A549 (cell line): ENCODE data around the gene GRIP1.

Experiments used
- BCL3 ChIP-seq: fragments of >200 bp; sonication (Bioruptor Twin); formaldehyde crosslinking; IDR thresholded peaks from 3 replicates; pipeline ENCODE4 v1.6.1; 2016
- CTCF ChIP-seq: fragments of >200 bp; sonication (Bioruptor Twin); formaldehyde crosslinking; IDR thresholded peaks from 3 replicates; pipeline ENCODE4 v1.5.1; 2016
- MAFK ChIP-seq: fragments of 450-650 bp; IDR thresholded peaks from 2 replicates; pipeline ENCODE4 v1.6.1; 2014; ENCODE audit not compliant: partially characterized antibody
- MAX ChIP-seq: IDR thresholded peaks from 2 replicates; pipeline ENCODE4 v1.6.1; 2012
- MYC ChIP-seq: IDR thresholded peaks from 2 replicates; pipeline ENCODE4 v1.6.1; 2012; ENCODE audit warnings: mild to moderate bottlenecking, inconsistent platforms, low read length, improper control_type of control experiment, borderline replicate concordance
- PHF8 ChIP-seq: fragments of 200-600 bp; sonication (generic); IDR thresholded peaks from 2 replicates; pipeline ENCODE4 v1.6.1; 2016; ENCODE audit warnings: low read depth, mild to moderate bottlenecking, antibody characterized with exemption, moderate library complexity, borderline replicate concordance
- POLR2A ChIP-seq: IDR thresholded peaks from 2 replicates; pipeline ENCODE4 v1.6.1; 2012; ENCODE audit warnings: mild to moderate bottlenecking, low read length

- TF ChIP-seq MAX, result no peak
- no peak for TF ChIP-seq CTCF
- TF ChIP-seq BCL3, result no peak
- TF ChIP-seq POLR2A, result no peak
- TF ChIP-seq MAFK, result peak; percentile 74
- TF ChIP-seq PHF8, result no peak
- no peak for TF ChIP-seq MYC
Measured at GRCh38 chr12:66719862-66720261, 41.0 kb upstream of the GRIP1 start.
